K562 (cell line): ENCODE data around the gene IL2RG. TPM values are rescaled to one million over a fixed set of nuclear protein-coding genes. Genes with fewer than 3 reads are reported as not detected.

Source experiments
- BRF2 ChIP-seq: IDR thresholded peaks from 3 replicates; pipeline ENCODE4 v1.6.1; 2011; ENCODE audit warnings: borderline replicate concordance, mild to moderate bottlenecking; ENCODE audit not compliant: insufficient read length, insufficient read depth
- CAMTA2 ChIP-seq: fragments of 250-450 bp; sonication (Bioruptor Pico); conservative IDR thresholded peaks from 2 replicates; pipeline ENCODE4 v1.5.1; 2022
- DPF2 ChIP-seq: fragments of 450-650 bp; IDR thresholded peaks from 2 replicates; pipeline ENCODE4 v1.6.1; 2016
- GTF2E2 ChIP-seq: fragments of 200-800 bp; sonication (Bioruptor generic); IDR thresholded peaks from 2 replicates; pipeline ENCODE4 v1.6.1; 2016; ENCODE audit warnings: missing genetic modification characterization, missing compliant biosample characterization
- HCFC1 ChIP-seq: IDR thresholded peaks from 2 replicates; pipeline ENCODE4 v1.6.1; 2012; ENCODE audit warnings: low read depth, low read length, improper control_type of control experiment
- HMGN3 ChIP-seq: IDR thresholded peaks from 2 replicates; pipeline ENCODE4 v1.6.1; 2011; ENCODE audit warnings: borderline replicate concordance, low read depth, mild to moderate bottlenecking, mixed read lengths, low read length; ENCODE audit not compliant: insufficient read length; ENCODE audit errors: extremely low read depth
- JUND ChIP-seq, 2 experiments: IDR thresholded peaks; 2 replicates in 1 of 2; 3 replicates in 1 of 2; pipeline ENCODE4 v1.6.1; 2011; ENCODE audit warnings: borderline replicate concordance in 2 of 2, low read depth in 2 of 2, low read length in 2 of 2, improper control_type of control experiment in 1 of 2, missing biosample characterization in 1 of 2, missing genetic modification characterization in 1 of 2, missing genetic modification reagents in 1 of 2
- LEF1 ChIP-seq: fragments of 450-650 bp; IDR thresholded peaks from 2 replicates; pipeline ENCODE4 v1.6.1; 2016; ENCODE audit warnings: mild to moderate bottlenecking
- MAX ChIP-seq: sonication (generic); formaldehyde crosslinking; IDR thresholded peaks from 2 replicates; pipeline ENCODE4 v1.9.0; 2022; ENCODE audit warnings: mild to moderate bottlenecking, missing genetic modification reagents
- MAZ ChIP-seq, 2 experiments: fragments of 450-650 bp in 1 of 2; sonication (generic) in 1 of 2; formaldehyde crosslinking; IDR thresholded peaks in 1 of 2; conservative IDR thresholded peaks in 1 of 2; 2 replicates each; pipeline versions ENCODE4 v1.4.0 to v1.5.0; 2020; ENCODE audit warnings: mild to moderate bottlenecking in 1 of 2, missing genetic modification reagents in 1 of 2
- MTA1 ChIP-seq: fragments of 450-650 bp; IDR thresholded peaks from 2 replicates; pipeline ENCODE4 v1.6.1; 2017; ENCODE audit warnings: borderline replicate concordance
- NCOA1 ChIP-seq: fragments of 450-650 bp; IDR thresholded peaks from 2 replicates; pipeline ENCODE4 v1.6.1; 2016; ENCODE audit warnings: low read depth
- NELFE ChIP-seq: IDR thresholded peaks from 2 replicates; pipeline ENCODE4 v1.6.1; 2011; ENCODE audit warnings: mild to moderate bottlenecking; ENCODE audit not compliant: insufficient read depth, insufficient read length
- PHF21A ChIP-seq: fragments of 450-650 bp; IDR thresholded peaks from 2 replicates; pipeline ENCODE4 v1.6.1; 2017; ENCODE audit warnings: low read depth, borderline replicate concordance
- POLR2B ChIP-seq: fragments of 450-650 bp; IDR thresholded peaks from 2 replicates; pipeline ENCODE4 v1.6.1; 2018; ENCODE audit warnings: low read depth; ENCODE audit not compliant: partially characterized antibody
- RBFOX2 ChIP-seq: fragments of 200-400 bp; formaldehyde crosslinking; IDR thresholded peaks from 2 replicates; pipeline ENCODE4 v1.6.1; 2017; ENCODE audit warnings: low read depth, mild to moderate bottlenecking, low read length, moderate library complexity
- TEAD1 ChIP-seq, 2 experiments: fragments of 450-650 bp in 1 of 2; sonication (generic) in 1 of 2; formaldehyde crosslinking; IDR thresholded peaks; 2 replicates each; pipeline versions ENCODE4 v1.4.0 to v1.8.0; 2020 to 2022; ENCODE audit warnings: mild to moderate bottlenecking in 2 of 2, missing genetic modification reagents in 1 of 2
- TRIM24 ChIP-seq, 2 experiments: fragments of 450-650 bp; IDR thresholded peaks; 2 replicates each; pipeline ENCODE4 v1.6.1; 2016
- ZNF140 ChIP-seq: fragments of 250-450 bp; sonication (Bioruptor Pico); IDR thresholded peaks from 2 replicates; pipeline ENCODE4 v1.8.0; 2021; ENCODE audit warnings: moderate library complexity, mild to moderate bottlenecking, inconsistent platforms
- ZNF57 ChIP-seq: fragments of 450-650 bp; formaldehyde crosslinking; IDR thresholded peaks from 2 replicates; pipeline ENCODE4 v1.4.0; 2020; ENCODE audit warnings: mild to moderate bottlenecking, moderate library complexity
- ZNF589 ChIP-seq: fragments of 200-800 bp; sonication (Bioruptor generic); IDR thresholded peaks from 2 replicates; pipeline ENCODE4 v1.6.1; 2016; ENCODE audit warnings: low read depth, missing genetic modification characterization, missing compliant biosample characterization
- ZNF707 ChIP-seq: fragments of 250-450 bp; sonication (Bioruptor Pico); conservative IDR thresholded peaks from 2 replicates; pipeline ENCODE4 v1.8.0; 2022; ENCODE audit warnings: inconsistent platforms, mild to moderate bottlenecking, moderate library complexity
- polyA plus RNA-seq, 8 experiments: library from polyadenylated mRNA; depleted of rRNA in 4 of 8; stranded (reverse) in 5 of 8; unstranded in 3 of 8; fragments of >200 nt; fragmentation: Nextera tagmentation in 2 of 8; fragmentation: Illumina TruSeq in 1 of 8; extraction: Ambion mirVana in 2 of 8; extraction: Trizol in 1 of 8; gene quantifications; 2 replicates each; pipeline versions ENCODE4 v1.2.1 to v1.2.3, GENCODE V29; 2011 to 2014; ENCODE audit warnings: inconsistent platforms in 1 of 8, missing spikeins in 1 of 8
- total RNA-seq, 7 experiments: library from RNA; depleted of rRNA in 6 of 7; stranded (reverse); fragments of >200 nt in 6 of 7; fragmentation: Illumina TruSeq in 2 of 7; extraction: Trizol in 2 of 7; gene quantifications; 2 replicates each; pipeline versions ENCODE4 v1.2.1 to v1.2.3, GENCODE V29; 2011 to 2021; ENCODE audit warnings: low replicate concordance in 1 of 7

The IL2RG gene
- total and polyA plus RNA-seq, 9 of the 15 experiments (the other 6 are each of a cell fraction or from before 2014, with no cell fraction given): 5.5 to 55.4 (median 19.7) TPM

- TF ChIP-seq HMGN3: no peak
- TF ChIP-seq RBFOX2: 0 out of 2 replicates have a peak, but pooled peaks have one; percentile 31
- TF ChIP-seq ZNF707 (CRISPR knock-in tag): no peak
- TF ChIP-seq GTF2E2 (tag): no peak
- TF ChIP-seq PHF21A: no peak
- TF ChIP-seq HCFC1: peak; percentile 20; the same call in 1 of the 2 replicates
- TF ChIP-seq ZNF589 (CRISPR knock-in tag): no peak
- TF ChIP-seq ZNF140: no peak
- no peak for TF ChIP-seq TEAD1 (CRISPR knock-in tag; IDR thresholded peaks at IDR 0.05)
- peak; percentile 46 for TF ChIP-seq POLR2B
- 0 out of 2 replicates have a peak, but pooled peaks have one; percentile 40 for TF ChIP-seq MTA1
- TF ChIP-seq CAMTA2 (CRISPR knock-in tag): no peak
- no peak for TF ChIP-seq BRF2
- no peak for TF ChIP-seq LEF1
- no peak for TF ChIP-seq JUND (IDR thresholded peaks at IDR 0.05; ENCODE audit: borderline replicate concordance, low read depth, low read length)
- TF ChIP-seq JUND (tag; IDR thresholded peaks at IDR 0.05; ENCODE audit: borderline replicate concordance, low read depth, low read length): no peak
- TF ChIP-seq ZNF57 (CRISPR knock-in tag): no peak
- TF ChIP-seq MAZ (CRISPR knock-in tag; conservative IDR thresholded peaks at IDR 0.05 in 1 of 2, IDR thresholded peaks at IDR 0.05 in 1 of 2): no peak
- TF ChIP-seq DPF2: no peak
- TF ChIP-seq NCOA1: no peak
- no peak for TF ChIP-seq MAX (CRISPR knock-in tag)
- no peak for TF ChIP-seq TRIM24 (IDR thresholded peaks at IDR 0.05)
- no peak for TF ChIP-seq NELFE
These were observed 15.2 kb downstream of the IL2RG start (continued) for GRCh38 chrX:71095981-71096759.
